ENCODE data around the gene WHRN.

DNA sequence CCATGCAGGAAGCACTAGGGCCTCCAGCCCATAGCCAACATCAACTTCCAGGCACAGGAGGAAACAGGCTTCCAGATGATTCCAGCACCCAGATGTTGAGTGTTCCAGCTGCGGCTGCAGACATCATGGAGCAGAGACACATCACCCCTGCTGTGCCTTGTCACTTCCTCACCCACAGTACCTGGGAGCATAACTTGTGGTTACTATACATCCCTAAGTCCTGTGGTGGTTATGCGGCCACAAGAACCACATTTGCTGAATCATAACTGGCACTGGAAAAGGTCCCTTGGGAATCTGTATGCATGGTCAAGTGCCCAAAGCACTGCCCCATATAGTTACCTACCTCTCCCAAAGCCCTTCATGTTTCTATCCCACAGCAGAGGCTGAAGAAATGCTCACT lies 56.6 kb downstream of the WHRN start:
- TF ChIP-seq POLR2A (IDR thresholded peaks at IDR 0.05) = no peak
- no peak for TF ChIP-seq POLR2AphosphoS5 (IDR thresholded peaks at IDR 0.05)
- TF ChIP-seq, protein P1, sequence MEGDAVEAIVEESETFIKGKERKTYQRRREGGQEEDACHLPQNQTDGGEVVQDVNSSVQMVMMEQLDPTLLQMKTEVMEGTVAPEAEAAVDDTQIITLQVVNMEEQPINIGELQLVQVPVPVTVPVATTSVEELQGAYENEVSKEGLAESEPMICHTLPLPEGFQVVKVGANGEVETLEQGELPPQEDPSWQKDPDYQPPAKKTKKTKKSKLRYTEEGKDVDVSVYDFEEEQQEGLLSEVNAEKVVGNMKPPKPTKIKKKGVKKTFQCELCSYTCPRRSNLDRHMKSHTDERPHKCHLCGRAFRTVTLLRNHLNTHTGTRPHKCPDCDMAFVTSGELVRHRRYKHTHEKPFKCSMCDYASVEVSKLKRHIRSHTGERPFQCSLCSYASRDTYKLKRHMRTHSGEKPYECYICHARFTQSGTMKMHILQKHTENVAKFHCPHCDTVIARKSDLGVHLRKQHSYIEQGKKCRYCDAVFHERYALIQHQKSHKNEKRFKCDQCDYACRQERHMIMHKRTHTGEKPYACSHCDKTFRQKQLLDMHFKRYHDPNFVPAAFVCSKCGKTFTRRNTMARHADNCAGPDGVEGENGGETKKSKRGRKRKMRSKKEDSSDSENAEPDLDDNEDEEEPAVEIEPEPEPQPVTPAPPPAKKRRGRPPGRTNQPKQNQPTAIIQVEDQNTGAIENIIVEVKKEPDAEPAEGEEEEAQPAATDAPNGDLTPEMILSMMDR (IDR thresholded peaks at IDR 0.05) = no peak
- no peak for TF ChIP-seq EP300 (IDR thresholded peaks at IDR 0.05; ENCODE audit: low read depth)

Measured in transverse colon (tissue), 4 donors.